WTC11 (cell line): Measurements from ENCODE around the gene GPR85. TPM values are rescaled to one million over a fixed set of nuclear protein-coding genes. Genes with fewer than 3 reads are reported as not detected.

Source experiments
- ATAC-seq: fragments of 200-7000 bp; cut with Tn5 transposase; 2 replicates; pipeline ENCODE4 v1.10.0; 2021; ENCODE audit warnings: mild to moderate bottlenecking, moderate library complexity
- CTCF ChIA-PET: fragments of 300-600 bp; sonication (Branson Sonifier 250); formaldehyde crosslinking; loops from one replicate; lab custom pipeline; 2021; ENCODE audit warnings: antibody characterized with exemption; lab: Charles Lee
- POLR2A ChIA-PET: fragments of 350-600 bp; sonication (Branson Sonifier 250); formaldehyde crosslinking; loops from one replicate; lab custom pipeline; 2021; ENCODE audit warnings: antibody characterized with exemption; lab: Charles Lee
- DNase-seq: peaks from one replicate; pipeline ENCODE4 v3.0.0; 2021; ENCODE audit warnings: low spot score
- H3K27ac Mint-ChIP-seq: 2 replicates; pipeline ENCODE4 v1.8.0; 2021; ENCODE audit warnings: mixed read lengths
- H3K27me3 Mint-ChIP-seq: 2 replicates; pipeline ENCODE4 v1.8.0; 2021; ENCODE audit warnings: low read depth, mild to moderate bottlenecking, moderate library complexity, mixed read lengths
- H3K36me3 Mint-ChIP-seq: 2 replicates; pipeline ENCODE4 v1.8.0; 2021; ENCODE audit warnings: mixed read lengths
- H3K4me1 Mint-ChIP-seq: 2 replicates; pipeline ENCODE4 v1.8.0; 2022; ENCODE audit warnings: mixed read lengths
- H3K4me3 Mint-ChIP-seq: 2 replicates; pipeline ENCODE4 v1.8.0; 2021; ENCODE audit warnings: mild to moderate bottlenecking, moderate library complexity, mixed read lengths
- H3K9me3 Mint-ChIP-seq: 2 replicates; pipeline ENCODE4 v1.8.0; 2021; ENCODE audit warnings: mixed read lengths
- ESRRA ChIP-seq: sonication (generic); formaldehyde crosslinking; IDR thresholded peaks from 2 replicates; pipeline ENCODE4 v1.8.1; 2022; ENCODE audit warnings: mild to moderate bottlenecking, missing genetic modification reagents, borderline replicate concordance
- FOXJ3 ChIP-seq: sonication (generic); formaldehyde crosslinking; IDR thresholded peaks from 2 replicates; pipeline ENCODE4 v1.9.0; 2021; ENCODE audit warnings: missing genetic modification reagents, mild to moderate bottlenecking, borderline replicate concordance
- FOXK1 ChIP-seq: sonication (generic); formaldehyde crosslinking; IDR thresholded peaks from 2 replicates; pipeline ENCODE4 v1.8.0; 2022; ENCODE audit warnings: mild to moderate bottlenecking, moderate library complexity, missing genetic modification reagents
- JAZF1 ChIP-seq: fragments of 250-450 bp; sonication (Bioruptor Pico); IDR thresholded peaks from 2 replicates; pipeline ENCODE4 v1.9.0; 2021; ENCODE audit warnings: moderate library complexity, mild to moderate bottlenecking, inconsistent platforms
- NFATC4 ChIP-seq: fragments of 250-450 bp; sonication (Bioruptor Pico); IDR thresholded peaks from 2 replicates; pipeline ENCODE4 v1.9.0; 2021; ENCODE audit warnings: mild to moderate bottlenecking
- NR2C2 ChIP-seq: sonication (generic); formaldehyde crosslinking; IDR thresholded peaks from 2 replicates; pipeline ENCODE4 v1.8.0; 2022; ENCODE audit warnings: mild to moderate bottlenecking, missing genetic modification reagents
- PRRX2 ChIP-seq: fragments of 250-450 bp; sonication (Bioruptor Pico); IDR thresholded peaks from 2 replicates; pipeline ENCODE4 v1.8.0; 2021; ENCODE audit warnings: mild to moderate bottlenecking
- RORB ChIP-seq: fragments of 250-450 bp; sonication (Bioruptor Pico); IDR thresholded peaks from 2 replicates; pipeline ENCODE4 v1.9.0; 2021; ENCODE audit warnings: mild to moderate bottlenecking
- SOX15 ChIP-seq: fragments of 250-450 bp; sonication (Bioruptor Pico); IDR thresholded peaks from 2 replicates; pipeline ENCODE4 v1.9.0; 2021; ENCODE audit warnings: mild to moderate bottlenecking
- TP53 ChIP-seq: sonication (generic); formaldehyde crosslinking; IDR thresholded peaks from 2 replicates; pipeline ENCODE4 v1.8.1; 2023; ENCODE audit warnings: mild to moderate bottlenecking, missing genetic modification reagents
- USF2 ChIP-seq: sonication (generic); formaldehyde crosslinking; IDR thresholded peaks from 2 replicates; pipeline ENCODE4 v1.8.1; 2023; ENCODE audit warnings: mild to moderate bottlenecking, missing genetic modification reagents, moderate library complexity
- ZBTB21 ChIP-seq: sonication (generic); formaldehyde crosslinking; IDR thresholded peaks from 2 replicates; pipeline ENCODE4 v1.8.1; 2023; ENCODE audit warnings: mild to moderate bottlenecking, missing genetic modification reagents, borderline replicate concordance
- ZNF121 ChIP-seq: sonication (generic); formaldehyde crosslinking; IDR thresholded peaks from 2 replicates; pipeline ENCODE4 v1.8.0; 2023; ENCODE audit warnings: missing genetic modification reagents
- ZNF138 ChIP-seq: sonication (generic); formaldehyde crosslinking; conservative IDR thresholded peaks from 2 replicates; pipeline ENCODE4 v1.8.1; 2022; ENCODE audit warnings: mild to moderate bottlenecking, moderate library complexity, missing genetic modification reagents
- ZNF396 ChIP-seq: fragments of 250-450 bp; sonication (Bioruptor Pico); IDR thresholded peaks from 2 replicates; pipeline ENCODE4 v1.8.0; 2021; ENCODE audit warnings: mild to moderate bottlenecking, moderate library complexity, borderline replicate concordance
- ZNF416 ChIP-seq: fragments of 250-450 bp; sonication (Bioruptor Pico); IDR thresholded peaks from 2 replicates; pipeline ENCODE4 v1.9.0; 2021; ENCODE audit warnings: mild to moderate bottlenecking, inconsistent platforms
- ZNF532 ChIP-seq: fragments of 250-450 bp; sonication (Bioruptor Pico); IDR thresholded peaks from 2 replicates; pipeline ENCODE4 v1.9.0; 2021; ENCODE audit warnings: mild to moderate bottlenecking, borderline replicate concordance
- total RNA-seq: library from RNA; stranded (reverse); gene quantifications from 3 replicates; pipeline ENCODE4 v1.2.3, GENCODE V29; 2021
- TF ChIP-seq, protein P1 (sequence below): sonication (generic); formaldehyde crosslinking; IDR thresholded peaks from 2 replicates; pipeline ENCODE4 v1.8.1; 2022; ENCODE audit warnings: low read depth, missing genetic modification reagents, borderline replicate concordance
- TF ChIP-seq, protein P2 (sequence below): sonication (generic); formaldehyde crosslinking; IDR thresholded peaks from 2 replicates; pipeline ENCODE4 v1.8.1; 2023; ENCODE audit warnings: mild to moderate bottlenecking, missing genetic modification reagents
- TF ChIP-seq, protein P3 (sequence below): sonication (generic); formaldehyde crosslinking; IDR thresholded peaks from 2 replicates; pipeline ENCODE4 v1.8.0; 2022; ENCODE audit warnings: mild to moderate bottlenecking, missing genetic modification reagents
- TF ChIP-seq, protein P4 (sequence below): fragments of 250-450 bp; sonication (Bioruptor Pico); IDR thresholded peaks from 2 replicates; pipeline ENCODE4 v1.8.0; 2021; ENCODE audit warnings: mild to moderate bottlenecking
- TF ChIP-seq, protein P5 (sequence below): sonication (generic); formaldehyde crosslinking; IDR thresholded peaks from 2 replicates; pipeline ENCODE4 v1.8.1; 2023; ENCODE audit warnings: mild to moderate bottlenecking, moderate library complexity, missing genetic modification reagents

The GPR85 gene
- total RNA-seq, 1 experiment from 2014 or later = 0.09 TPM

- TF ChIP-seq, protein P1, sequence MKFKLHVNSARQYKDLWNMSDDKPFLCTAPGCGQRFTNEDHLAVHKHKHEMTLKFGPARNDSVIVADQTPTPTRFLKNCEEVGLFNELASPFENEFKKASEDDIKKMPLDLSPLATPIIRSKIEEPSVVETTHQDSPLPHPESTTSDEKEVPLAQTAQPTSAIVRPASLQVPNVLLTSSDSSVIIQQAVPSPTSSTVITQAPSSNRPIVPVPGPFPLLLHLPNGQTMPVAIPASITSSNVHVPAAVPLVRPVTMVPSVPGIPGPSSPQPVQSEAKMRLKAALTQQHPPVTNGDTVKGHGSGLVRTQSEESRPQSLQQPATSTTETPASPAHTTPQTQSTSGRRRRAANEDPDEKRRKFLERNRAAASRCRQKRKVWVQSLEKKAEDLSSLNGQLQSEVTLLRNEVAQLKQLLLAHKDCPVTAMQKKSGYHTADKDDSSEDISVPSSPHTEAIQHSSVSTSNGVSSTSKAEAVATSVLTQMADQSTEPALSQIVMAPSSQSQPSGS = no peak
- TF ChIP-seq, protein P2, sequence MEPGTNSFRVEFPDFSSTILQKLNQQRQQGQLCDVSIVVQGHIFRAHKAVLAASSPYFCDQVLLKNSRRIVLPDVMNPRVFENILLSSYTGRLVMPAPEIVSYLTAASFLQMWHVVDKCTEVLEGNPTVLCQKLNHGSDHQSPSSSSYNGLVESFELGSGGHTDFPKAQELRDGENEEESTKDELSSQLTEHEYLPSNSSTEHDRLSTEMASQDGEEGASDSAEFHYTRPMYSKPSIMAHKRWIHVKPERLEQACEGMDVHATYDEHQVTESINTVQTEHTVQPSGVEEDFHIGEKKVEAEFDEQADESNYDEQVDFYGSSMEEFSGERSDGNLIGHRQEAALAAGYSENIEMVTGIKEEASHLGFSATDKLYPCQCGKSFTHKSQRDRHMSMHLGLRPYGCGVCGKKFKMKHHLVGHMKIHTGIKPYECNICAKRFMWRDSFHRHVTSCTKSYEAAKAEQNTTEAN (CRISPR knock-in tag) = no peak
- TF ChIP-seq USF2 = no peak
- no peak for TF ChIP-seq JAZF1
- no peak for TF ChIP-seq PRRX2
- TF ChIP-seq NR2C2 (CRISPR knock-in tag) = no peak
- no peak for TF ChIP-seq ZNF138 (CRISPR knock-in tag)
- no peak for TF ChIP-seq ZNF416 (CRISPR knock-in tag)
- TF ChIP-seq ZNF532 (CRISPR knock-in tag) = no peak
- no peak for TF ChIP-seq ZBTB21
These were observed 47.4 kb upstream of the GPR85 start (continued) for GRCh38 chr7:113134025-113134424.

DNA sequence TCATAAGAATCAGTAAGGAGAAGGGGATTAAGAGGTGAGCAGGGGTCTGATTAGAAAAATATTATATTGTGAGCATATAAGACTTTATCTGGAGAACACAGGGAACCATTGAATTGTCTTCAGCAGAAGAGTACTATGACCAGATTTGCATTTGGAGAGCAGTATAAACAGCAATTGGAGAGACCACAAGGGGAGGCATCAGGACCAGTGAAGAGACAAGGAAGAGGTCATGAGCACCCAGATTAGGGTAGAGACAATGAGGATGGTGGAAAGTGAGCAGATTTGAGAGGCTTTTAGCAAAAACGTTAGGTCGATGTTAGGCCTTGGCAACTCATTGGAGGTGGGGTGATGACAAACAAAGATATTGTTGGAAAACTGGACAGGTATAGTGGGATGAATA, 44.7 kb upstream of the GPR85 start:
- H3K27me3 Mint-ChIP-seq = no peaks in the 10 kb centered on the region
- peak; percentile 56 for ATAC-seq
- no peak overlapping the region for H3K27ac Mint-ChIP-seq
- H3K4me3 Mint-ChIP-seq = no peak overlapping the region
- ChIA-PET POLR2A (no interaction called here), CTCF (interaction anchor here (2.7 kb wide), 1 partner anchor 28 kb away, joined by 8 read pairs; no protein-coding TSS in a partner anchor)
- no peak for DNase-seq
- no peaks in the 10 kb centered on the region for H3K36me3 Mint-ChIP-seq
- H3K4me1 Mint-ChIP-seq = no peaks in the 10 kb centered on the region
- H3K9me3 Mint-ChIP-seq = no peaks in the 10 kb centered on the region
- no peak for TF ChIP-seq FOXJ3 (CRISPR knock-in tag)
- TF ChIP-seq FOXK1 = no peak
- TF ChIP-seq, protein P3, sequence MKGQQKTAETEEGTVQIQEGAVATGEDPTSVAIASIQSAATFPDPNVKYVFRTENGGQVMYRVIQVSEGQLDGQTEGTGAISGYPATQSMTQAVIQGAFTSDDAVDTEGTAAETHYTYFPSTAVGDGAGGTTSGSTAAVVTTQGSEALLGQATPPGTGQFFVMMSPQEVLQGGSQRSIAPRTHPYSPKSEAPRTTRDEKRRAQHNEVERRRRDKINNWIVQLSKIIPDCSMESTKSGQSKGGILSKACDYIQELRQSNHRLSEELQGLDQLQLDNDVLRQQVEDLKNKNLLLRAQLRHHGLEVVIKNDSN (CRISPR knock-in tag) = no peak
- no peak for TF ChIP-seq ZNF121 (CRISPR knock-in tag)
- TF ChIP-seq RORB (CRISPR knock-in tag) = no peak
- TF ChIP-seq, protein P4, sequence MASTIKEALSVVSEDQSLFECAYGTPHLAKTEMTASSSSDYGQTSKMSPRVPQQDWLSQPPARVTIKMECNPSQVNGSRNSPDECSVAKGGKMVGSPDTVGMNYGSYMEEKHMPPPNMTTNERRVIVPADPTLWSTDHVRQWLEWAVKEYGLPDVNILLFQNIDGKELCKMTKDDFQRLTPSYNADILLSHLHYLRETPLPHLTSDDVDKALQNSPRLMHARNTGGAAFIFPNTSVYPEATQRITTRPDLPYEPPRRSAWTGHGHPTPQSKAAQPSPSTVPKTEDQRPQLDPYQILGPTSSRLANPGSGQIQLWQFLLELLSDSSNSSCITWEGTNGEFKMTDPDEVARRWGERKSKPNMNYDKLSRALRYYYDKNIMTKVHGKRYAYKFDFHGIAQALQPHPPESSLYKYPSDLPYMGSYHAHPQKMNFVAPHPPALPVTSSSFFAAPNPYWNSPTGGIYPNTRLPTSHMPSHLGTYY (CRISPR knock-in tag) = no peak
- TF ChIP-seq SOX15 (CRISPR knock-in tag) = no peak
- no peak for TF ChIP-seq TP53 (CRISPR knock-in tag)
- TF ChIP-seq ZNF532 (CRISPR knock-in tag) = no peak
- no peak for TF ChIP-seq NFATC4 (CRISPR knock-in tag)
- TF ChIP-seq, protein P5, sequence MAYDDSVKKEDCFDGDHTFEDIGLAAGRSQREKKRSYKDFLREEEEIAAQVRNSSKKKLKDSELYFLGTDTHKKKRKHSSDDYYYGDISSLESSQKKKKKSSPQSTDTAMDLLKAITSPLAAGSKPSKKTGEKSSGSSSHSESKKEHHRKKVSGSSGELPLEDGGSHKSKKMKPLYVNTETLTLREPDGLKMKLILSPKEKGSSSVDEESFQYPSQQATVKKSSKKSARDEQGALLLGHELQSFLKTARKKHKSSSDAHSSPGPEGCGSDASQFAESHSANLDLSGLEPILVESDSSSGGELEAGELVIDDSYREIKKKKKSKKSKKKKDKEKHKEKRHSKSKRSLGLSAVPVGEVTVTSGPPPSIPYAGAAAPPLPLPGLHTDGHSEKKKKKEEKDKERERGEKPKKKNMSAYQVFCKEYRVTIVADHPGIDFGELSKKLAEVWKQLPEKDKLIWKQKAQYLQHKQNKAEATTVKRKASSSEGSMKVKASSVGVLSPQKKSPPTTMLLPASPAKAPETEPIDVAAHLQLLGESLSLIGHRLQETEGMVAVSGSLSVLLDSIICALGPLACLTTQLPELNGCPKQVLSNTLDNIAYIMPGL (CRISPR knock-in tag) = no peak
- no peak for TF ChIP-seq ESRRA (CRISPR knock-in tag)
- no peak for TF ChIP-seq ZNF396 (CRISPR knock-in tag)
